Mucosa of stomach (tissue), 1 donor: Measurements from ENCODE around the gene ADPRH.

Source experiments
- H3K27me3 ChIP-seq: one replicate; pipeline ENCODE4 v1.7.0; 2013; ENCODE audit warnings: mild to moderate bottlenecking, low read length; ENCODE audit not compliant: control insufficient read depth, insufficient read depth
- H3K36me3 ChIP-seq: one replicate; pipeline ENCODE4 v1.7.0; 2013; ENCODE audit warnings: low read length; ENCODE audit not compliant: control insufficient read depth, insufficient read depth
- H3K4me1 ChIP-seq: one replicate; pipeline ENCODE4 v1.7.0; 2013; ENCODE audit warnings: mild to moderate bottlenecking, low read length; ENCODE audit not compliant: control insufficient read depth, insufficient read depth
- H3K4me3 ChIP-seq: one replicate; pipeline ENCODE4 v1.7.0; 2013; ENCODE audit warnings: low read length
- H3K9ac ChIP-seq: one replicate; pipeline ENCODE4 v1.7.0; 2013; ENCODE audit warnings: mild to moderate bottlenecking, low read length, moderate library complexity
- H3K9me3 ChIP-seq: one replicate; pipeline ENCODE4 v1.7.0; 2013; ENCODE audit warnings: mild to moderate bottlenecking, low read length, moderate library complexity; ENCODE audit not compliant: control insufficient read depth
- donor health status: Pancreatic carcinoma.

The ADPRH gene

GRCh38 chr3:119600732-119601131 is 21.4 kb downstream of the ADPRH start:
- no peak overlapping the region for H3K4me3 ChIP-seq
- no peaks in the 10 kb centered on the region for H3K36me3 ChIP-seq
- H3K4me1 ChIP-seq = no peaks in the 10 kb centered on the region
- H3K9ac ChIP-seq = no peak overlapping the region
- no peaks in the 10 kb centered on the region for H3K27me3 ChIP-seq
- H3K9me3 ChIP-seq = no peaks in the 10 kb centered on the region

DNA sequence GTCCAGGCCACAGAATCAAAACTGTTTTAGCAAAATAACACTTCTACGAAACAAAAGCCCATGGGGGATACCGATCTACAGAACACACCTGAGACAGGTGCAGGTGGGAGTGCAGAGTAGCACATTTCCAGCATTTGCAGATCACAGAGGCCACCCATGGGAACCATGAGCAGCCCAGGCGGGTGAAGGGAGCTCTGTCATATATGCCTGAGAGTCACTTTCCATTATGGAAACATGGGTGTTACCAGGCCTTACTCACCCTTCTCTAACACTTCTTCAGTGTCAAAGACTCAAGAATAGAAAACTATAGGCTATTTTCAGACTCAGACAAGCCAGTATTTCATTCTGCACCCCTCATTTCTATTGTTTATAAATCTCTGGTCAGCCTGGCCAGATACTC is 21.9 kb downstream of the ADPRH start:
- Histone ChIP-seq H3K4me1 (no peaks in the 10 kb centered on the region), H3K36me3 (no peaks in the 10 kb centered on the region), H3K9ac (no peak overlapping the region), H3K4me3 (no peak overlapping the region), H3K27me3 (no peaks in the 10 kb centered on the region), H3K9me3 (no peaks in the 10 kb centered on the region)

- H3K4me3 ChIP-seq = no peak overlapping the region
These were observed 23.4 kb downstream of the ADPRH start for GRCh38 chr3:119602676-119603075.

GRCh38 chr3:119604878-119605277 is 25.6 kb downstream of the ADPRH start:
- no peaks in the 10 kb centered on the region for H3K4me1 ChIP-seq
- no peaks in the 10 kb centered on the region for H3K36me3 ChIP-seq
- H3K9me3 ChIP-seq = no peaks in the 10 kb centered on the region
- no peaks in the 10 kb centered on the region for H3K27me3 ChIP-seq
- H3K4me3 ChIP-seq = no peak overlapping the region
- no peak overlapping the region for H3K9ac ChIP-seq

More at GRCh38 chr3:119602676-119603075, 23.4 kb downstream of the ADPRH start:
- H3K9me3 ChIP-seq = no peaks in the 10 kb centered on the region
- H3K36me3 ChIP-seq = no peaks in the 10 kb centered on the region
- no peak overlapping the region for H3K9ac ChIP-seq
- H3K4me1 ChIP-seq = no peaks in the 10 kb centered on the region
- no peaks in the 10 kb centered on the region for H3K27me3 ChIP-seq

DNA sequence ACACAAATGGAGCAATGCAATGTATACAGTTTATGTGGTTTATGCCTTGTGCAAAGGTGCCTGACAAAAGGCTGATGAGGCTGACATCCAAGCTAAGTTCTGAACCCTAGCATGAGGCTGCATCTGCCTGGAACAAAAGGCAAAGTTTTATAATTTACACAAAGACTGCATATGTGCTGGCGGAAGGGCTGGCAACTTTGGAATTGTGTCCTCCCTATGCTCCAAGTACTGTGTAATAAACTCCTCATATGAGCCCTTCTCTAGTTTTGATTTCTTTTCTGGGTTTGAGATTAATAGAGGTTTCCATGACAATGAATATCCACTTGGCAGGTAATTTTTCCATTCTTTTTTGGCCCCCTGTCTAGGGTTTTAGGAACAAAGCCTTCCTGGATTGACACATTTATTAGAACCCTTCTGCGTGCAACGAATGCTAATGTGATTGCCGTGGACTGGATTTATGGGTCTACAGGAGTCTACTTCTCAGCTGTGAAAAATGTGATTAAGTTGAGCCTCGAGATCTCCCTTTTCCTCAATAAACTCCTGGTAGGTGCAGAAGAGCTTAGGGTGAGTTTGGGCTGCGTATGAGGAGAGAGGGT is 29.2 kb downstream of the ADPRH start:
- no peaks in the 10 kb centered on the region for H3K36me3 ChIP-seq
- H3K9ac ChIP-seq = no peak overlapping the region
- no peaks in the 10 kb centered on the region for H3K4me1 ChIP-seq
- H3K4me3 ChIP-seq = no peak overlapping the region
- H3K9me3 ChIP-seq = no peaks in the 10 kb centered on the region
- H3K27me3 ChIP-seq = no peaks in the 10 kb centered on the region

- Histone ChIP-seq H3K4me1 (no peaks in the 10 kb centered on the region), H3K27me3 (no peaks in the 10 kb centered on the region), H3K9ac (no peak overlapping the region), H3K4me3 (no peak overlapping the region), H3K36me3 (no peaks in the 10 kb centered on the region), H3K9me3 (no peaks in the 10 kb centered on the region)
These were observed 30.0 kb downstream of the ADPRH start for GRCh38 chr3:119609301-119609700.

- Histone ChIP-seq H3K4me1 (no peaks in the 10 kb centered on the region), H3K36me3 (no peaks in the 10 kb centered on the region), H3K27me3 (no peaks in the 10 kb centered on the region), H3K9me3 (no peaks in the 10 kb centered on the region), H3K9ac (no peak overlapping the region), H3K4me3 (no peak overlapping the region)
These were observed 32.4 kb downstream of the ADPRH start for GRCh38 chr3:119611664-119612063.

DNA sequence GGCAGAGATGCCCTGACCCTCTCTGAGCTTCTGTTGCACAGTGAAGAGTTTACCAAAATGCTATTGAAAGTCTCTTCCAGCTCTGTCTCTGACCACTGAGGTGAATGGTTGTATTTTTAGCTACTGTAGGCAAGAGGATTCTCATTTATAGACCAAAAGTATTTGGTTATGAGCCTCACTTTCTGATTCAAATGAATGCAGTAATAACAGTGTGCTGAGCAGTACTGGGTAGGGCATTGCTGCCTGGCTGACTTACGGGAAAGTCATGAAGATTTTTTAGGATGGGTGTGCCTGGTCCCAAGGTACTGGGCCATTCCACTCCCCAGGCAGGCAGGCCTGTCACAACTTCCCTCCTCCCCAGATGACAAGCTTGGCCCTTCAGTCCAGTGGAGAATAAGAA is 33.9 kb downstream of the ADPRH start:
- no peaks in the 10 kb centered on the region for H3K36me3 ChIP-seq
- H3K9ac ChIP-seq = no peak overlapping the region
- no peaks in the 10 kb centered on the region for H3K4me1 ChIP-seq
- no peak overlapping the region for H3K4me3 ChIP-seq
- H3K9me3 ChIP-seq = no peaks in the 10 kb centered on the region
- H3K27me3 ChIP-seq = no peaks in the 10 kb centered on the region

DNA sequence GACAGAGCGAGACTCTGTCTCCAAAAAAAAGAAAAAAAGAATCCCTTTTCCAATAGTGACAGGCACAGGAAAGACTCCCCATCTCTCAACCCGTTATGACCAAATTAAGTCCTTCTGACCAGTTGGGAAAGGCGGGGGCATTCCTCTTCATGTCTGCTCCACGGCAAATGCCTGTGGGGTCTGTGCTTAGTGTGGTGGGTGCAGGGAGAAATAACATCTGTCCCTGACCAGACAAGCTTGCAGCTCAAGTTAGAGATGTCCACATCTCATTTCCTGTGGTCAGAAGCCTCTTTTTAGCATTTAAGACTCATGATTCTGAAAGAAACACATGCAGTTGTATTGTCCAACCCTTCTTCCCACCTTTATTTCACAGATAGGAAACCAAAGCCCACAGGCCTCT is 34.6 kb downstream of the ADPRH start:
- Histone ChIP-seq H3K4me1 (no peaks in the 10 kb centered on the region), H3K9me3 (no peaks in the 10 kb centered on the region), H3K36me3 (no peaks in the 10 kb centered on the region), H3K27me3 (no peaks in the 10 kb centered on the region), H3K9ac (no peak overlapping the region), H3K4me3 (no peak overlapping the region)

DNA sequence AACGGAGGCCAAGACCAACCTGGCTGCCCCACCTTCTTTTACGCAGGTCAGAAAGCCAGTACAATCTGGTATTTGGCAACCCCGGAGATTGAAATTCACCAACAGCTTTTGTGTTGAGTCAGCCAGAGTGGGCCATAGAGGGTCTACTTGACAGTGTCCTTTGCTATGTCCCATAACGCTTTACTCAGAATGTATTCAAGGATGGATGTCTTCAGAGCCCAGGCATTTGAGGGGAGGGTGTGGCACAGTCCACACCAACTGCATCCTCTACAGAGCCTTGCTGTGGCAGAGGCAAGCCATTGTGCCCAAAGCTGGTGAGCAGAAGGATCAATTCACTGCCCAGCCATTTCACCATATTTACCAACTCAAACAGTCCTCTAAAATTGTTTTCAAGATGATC is 36.8 kb downstream of the ADPRH start:
- Histone ChIP-seq H3K4me1 (no peaks in the 10 kb centered on the region), H3K9me3 (no peaks in the 10 kb centered on the region), H3K36me3 (no peaks in the 10 kb centered on the region), H3K27me3 (no peaks in the 10 kb centered on the region), H3K4me3 (no peak overlapping the region), H3K9ac (no peak overlapping the region)

DNA sequence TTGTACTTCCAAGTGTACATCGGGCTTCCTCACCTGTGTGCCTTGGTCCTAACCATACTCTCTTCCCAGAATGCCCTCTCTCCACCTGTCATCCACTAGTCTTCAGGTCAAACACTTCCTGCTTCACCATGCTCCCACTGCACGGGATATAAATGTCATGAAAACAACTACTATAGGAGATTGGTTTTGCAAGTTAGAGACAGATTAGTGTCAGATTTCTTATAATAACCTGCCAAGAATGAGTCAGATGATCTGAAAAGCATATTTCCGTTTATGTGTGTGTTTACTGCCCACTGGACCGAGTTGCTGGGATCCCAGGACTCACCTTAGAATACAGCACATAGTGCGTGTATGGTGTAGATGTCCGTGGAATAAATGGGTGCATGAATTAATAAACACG is 39.8 kb downstream of the ADPRH start:
- Histone ChIP-seq H3K9me3 (no peaks in the 10 kb centered on the region), H3K36me3 (no peaks in the 10 kb centered on the region), H3K4me1 (no peaks in the 10 kb centered on the region), H3K9ac (no peak overlapping the region), H3K4me3 (no peak overlapping the region), H3K27me3 (no peaks in the 10 kb centered on the region)

DNA sequence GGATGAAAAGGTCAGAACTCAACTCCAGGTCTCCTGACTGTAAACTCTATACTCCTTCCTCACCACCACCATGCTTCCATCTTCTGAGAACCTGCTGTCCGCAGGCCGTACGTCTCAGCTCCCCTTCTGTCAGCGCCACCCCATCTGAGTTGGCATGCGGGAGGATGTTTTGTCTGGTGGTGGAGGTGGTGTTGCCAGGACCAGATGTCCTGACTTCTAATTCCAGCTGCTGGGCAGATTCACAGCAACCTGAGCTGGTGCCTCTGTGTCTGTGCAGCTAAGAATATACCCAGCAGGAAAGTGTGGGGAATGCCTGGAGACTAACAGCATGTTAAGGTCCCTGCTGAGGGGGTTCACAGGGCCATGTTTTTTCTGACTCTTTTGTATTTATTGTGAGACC is 41.6 kb downstream of the ADPRH start:
- Histone ChIP-seq H3K9ac (no peak overlapping the region), H3K9me3 (no peaks in the 10 kb centered on the region), H3K4me1 (no peaks in the 10 kb centered on the region), H3K36me3 (no peaks in the 10 kb centered on the region), H3K27me3 (no peaks in the 10 kb centered on the region), H3K4me3 (no peak overlapping the region)
